SK-N-SH (cell line): ENCODE data around the gene SRR. TPM values are rescaled to one million over a fixed set of nuclear protein-coding genes. Genes with fewer than 3 reads are reported as not detected.

Source experiments
- CTCF ChIA-PET: fragments of 300-600, 350-600 bp; formaldehyde crosslinking; extraction: SDS; loops from one replicate; lab custom pipeline; 2021; lab: Yijun Ruan, JAX
- POLR2A ChIA-PET: fragments of 350-600 bp; sonication (Branson Sonifier 250); formaldehyde crosslinking; extraction: SDS; loops from one replicate; lab custom pipeline; 2020; ENCODE audit warnings: antibody characterized with exemption, inconsistent platforms; lab: Yijun Ruan, JAX
- DNase-seq: peaks from one replicate; pipeline ENCODE4 v3.0.0; 2012
- H2AFZ ChIP-seq: fragments of 200-600 bp; sonication (generic); 2 replicates; pipeline ENCODE4 v1.8.1; 2016; ENCODE audit warnings: antibody characterized with exemption, mild to moderate bottlenecking, low read depth
- H3F3A ChIP-seq: fragments of 200-600 bp; sonication (generic); replicated peaks from 2 replicates; pipeline ENCODE3; 2016; ENCODE audit warnings: antibody characterized with exemption, mild to moderate bottlenecking; ENCODE audit not compliant: insufficient read depth
- H3K27ac ChIP-seq, 2 experiments: fragments of 200-500 bp in 1 of 2; fragments of 200-600 bp in 1 of 2; sonication (Bioruptor generic) in 1 of 2; sonication (generic), shearing (Covaris generic) in 1 of 2; 2 replicates each; pipeline versions ENCODE4 v1.5.1 to v1.6.1; 2014 to 2016; ENCODE audit warnings: low read depth in 2 of 2, inconsistent platforms in 1 of 2, low read length in 1 of 2, mild to moderate bottlenecking in 1 of 2, mixed read lengths in 1 of 2
- H3K27me3 ChIP-seq: fragments of 200-600 bp; sonication (generic), shearing (Covaris generic); 2 replicates; pipeline ENCODE4 v1.6.1; 2016; ENCODE audit warnings: mixed run types; ENCODE audit not compliant: insufficient read depth
- H3K36me3 ChIP-seq, 2 experiments: fragments of 200-500 bp in 1 of 2; fragments of 200-600 bp in 1 of 2; sonication (Bioruptor generic) in 1 of 2; sonication (generic) in 1 of 2; replicated peaks in 1 of 2; 2 replicates each; pipeline versions ENCODE3 to v1.5.1; 2014 to 2016; ENCODE audit warnings: low read length in 1 of 2, mild to moderate bottlenecking in 1 of 2; ENCODE audit not compliant: insufficient read depth in 2 of 2, control insufficient read depth in 1 of 2
- H3K4me1 ChIP-seq, 2 experiments: fragments of 200-500 bp in 1 of 2; fragments of 200-600 bp in 1 of 2; sonication (Bioruptor generic) in 1 of 2; sonication (generic), shearing (Covaris generic) in 1 of 2; 2 replicates each; pipeline versions ENCODE4 v1.5.1 to v1.6.1; 2014 to 2016; ENCODE audit warnings: low read depth in 1 of 2, low read length in 1 of 2, mixed run types in 1 of 2; ENCODE audit not compliant: insufficient read depth in 2 of 2, control insufficient read depth in 1 of 2
- H3K4me2 ChIP-seq: fragments of 200-600 bp; sonication (generic), shearing (Covaris generic); 2 replicates; pipeline ENCODE4 v1.6.1; 2017; ENCODE audit warnings: mixed run types
- H3K4me3 ChIP-seq, 2 experiments: fragments of 200-500 bp in 1 of 2; fragments of 200-600 bp in 1 of 2; sonication (Bioruptor generic) in 1 of 2; sonication (generic), shearing (Covaris generic) in 1 of 2; 2 replicates each; pipeline versions ENCODE4 v1.5.1 to v1.8.1; 2014 to 2016; ENCODE audit warnings: low read depth in 2 of 2, inconsistent platforms in 1 of 2, low read length in 1 of 2, mild to moderate bottlenecking in 1 of 2, mixed read lengths in 1 of 2, moderate library complexity in 1 of 2
- H3K79me2 ChIP-seq: fragments of 200-600 bp; sonication (generic); 2 replicates; pipeline ENCODE4 v1.8.1; 2017; ENCODE audit warnings: mild to moderate bottlenecking; ENCODE audit not compliant: insufficient read depth
- H3K9ac ChIP-seq: fragments of 200-600 bp; sonication (generic); 2 replicates; pipeline ENCODE4 v1.6.1; 2017; ENCODE audit warnings: mixed run types
- H3K9me2 ChIP-seq: fragments of 200-600 bp; sonication (generic); 2 replicates; pipeline ENCODE4 v1.6.1; 2017; ENCODE audit warnings: mixed run types
- H3K9me3 ChIP-seq: fragments of 200-600 bp; sonication (generic); 2 replicates; pipeline ENCODE4 v1.6.1; 2017; ENCODE audit warnings: mixed run types, mild to moderate bottlenecking, moderate library complexity
- H4K20me1 ChIP-seq: fragments of 200-600 bp; sonication (generic); 2 replicates; pipeline ENCODE4 v1.6.1; 2017; ENCODE audit warnings: mild to moderate bottlenecking, mixed run types; ENCODE audit not compliant: insufficient read depth
- ELF1 ChIP-seq: IDR thresholded peaks from 2 replicates; pipeline ENCODE4 v1.4.0; 2012
- WGBS: methylation state at CpG from one replicate; pipeline ENCODE4 v1.1.6; 2017; ENCODE audit warnings: low lambda C conversion rate; 5-methylcytosine and 5-hydroxymethylcytosine counted together
- polyA plus RNA-seq, 3 experiments: library from polyadenylated mRNA; depleted of rRNA; stranded (reverse); fragments of >200 nt; gene quantifications; 2 replicates each; pipeline ENCODE4 v1.2.3, GENCODE V29; 2012
- TF ChIP-seq, protein P1 (sequence below): IDR thresholded peaks from 2 replicates; pipeline ENCODE4 v1.4.0; 2012; ENCODE audit warnings: low read depth, borderline replicate concordance
- TF ChIP-seq, protein P2 (sequence below): fragments of 200-600 bp; sonication (generic); IDR thresholded peaks from 2 replicates; pipeline ENCODE4 v1.6.1; 2017; ENCODE audit warnings: antibody characterized with exemption, mild to moderate bottlenecking, moderate library complexity
- TF ChIP-seq, protein P3 (sequence below): fragments of 150-350 bp; IDR thresholded peaks from 2 replicates; pipeline ENCODE4 v1.6.1; 2016; ENCODE audit warnings: mild to moderate bottlenecking, low read depth, low read length

Gene SRR
- polyA plus RNA-seq, 1 of the 3 experiments (the other 2 are of a cell fraction) = 18.5 TPM

DNA sequence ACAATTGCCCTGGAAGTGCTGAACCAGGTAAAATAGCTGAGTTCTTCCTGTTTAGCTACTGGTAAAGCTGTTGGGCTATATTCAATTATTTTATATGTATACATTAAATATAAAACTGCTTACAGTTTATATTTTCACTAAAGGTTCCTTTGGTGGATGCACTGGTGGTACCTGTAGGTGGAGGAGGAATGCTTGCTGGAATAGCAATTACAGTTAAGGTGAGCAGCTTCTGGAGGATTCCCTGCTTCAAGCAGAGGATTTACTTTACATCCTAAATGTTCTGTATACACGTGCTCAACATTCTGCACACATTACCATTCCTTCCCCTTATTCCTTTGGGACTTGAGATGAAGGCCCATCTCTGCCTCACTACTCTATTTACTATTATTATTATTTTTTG lies 17.6 kb downstream of the SRR start:
- H3K9me3 ChIP-seq = no peaks in the 10 kb centered on the region
- no peaks in the 10 kb centered on the region for H3K4me1 ChIP-seq
- H3F3A ChIP-seq = peaks cover 15% of the 10 kb centered on the region
- H4K20me1 ChIP-seq = peaks cover 3% of the 10 kb centered on the region; the same call in 1 of the 2 replicates
- TF ChIP-seq, protein P1, sequence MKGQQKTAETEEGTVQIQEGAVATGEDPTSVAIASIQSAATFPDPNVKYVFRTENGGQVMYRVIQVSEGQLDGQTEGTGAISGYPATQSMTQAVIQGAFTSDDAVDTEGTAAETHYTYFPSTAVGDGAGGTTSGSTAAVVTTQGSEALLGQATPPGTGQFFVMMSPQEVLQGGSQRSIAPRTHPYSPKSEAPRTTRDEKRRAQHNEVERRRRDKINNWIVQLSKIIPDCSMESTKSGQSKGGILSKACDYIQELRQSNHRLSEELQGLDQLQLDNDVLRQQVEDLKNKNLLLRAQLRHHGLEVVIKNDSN = no peak
- TF ChIP-seq, protein P2, sequence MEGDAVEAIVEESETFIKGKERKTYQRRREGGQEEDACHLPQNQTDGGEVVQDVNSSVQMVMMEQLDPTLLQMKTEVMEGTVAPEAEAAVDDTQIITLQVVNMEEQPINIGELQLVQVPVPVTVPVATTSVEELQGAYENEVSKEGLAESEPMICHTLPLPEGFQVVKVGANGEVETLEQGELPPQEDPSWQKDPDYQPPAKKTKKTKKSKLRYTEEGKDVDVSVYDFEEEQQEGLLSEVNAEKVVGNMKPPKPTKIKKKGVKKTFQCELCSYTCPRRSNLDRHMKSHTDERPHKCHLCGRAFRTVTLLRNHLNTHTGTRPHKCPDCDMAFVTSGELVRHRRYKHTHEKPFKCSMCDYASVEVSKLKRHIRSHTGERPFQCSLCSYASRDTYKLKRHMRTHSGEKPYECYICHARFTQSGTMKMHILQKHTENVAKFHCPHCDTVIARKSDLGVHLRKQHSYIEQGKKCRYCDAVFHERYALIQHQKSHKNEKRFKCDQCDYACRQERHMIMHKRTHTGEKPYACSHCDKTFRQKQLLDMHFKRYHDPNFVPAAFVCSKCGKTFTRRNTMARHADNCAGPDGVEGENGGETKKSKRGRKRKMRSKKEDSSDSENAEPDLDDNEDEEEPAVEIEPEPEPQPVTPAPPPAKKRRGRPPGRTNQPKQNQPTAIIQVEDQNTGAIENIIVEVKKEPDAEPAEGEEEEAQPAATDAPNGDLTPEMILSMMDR = no peak
- no peak for TF ChIP-seq ELF1
- TF ChIP-seq, protein P3, sequence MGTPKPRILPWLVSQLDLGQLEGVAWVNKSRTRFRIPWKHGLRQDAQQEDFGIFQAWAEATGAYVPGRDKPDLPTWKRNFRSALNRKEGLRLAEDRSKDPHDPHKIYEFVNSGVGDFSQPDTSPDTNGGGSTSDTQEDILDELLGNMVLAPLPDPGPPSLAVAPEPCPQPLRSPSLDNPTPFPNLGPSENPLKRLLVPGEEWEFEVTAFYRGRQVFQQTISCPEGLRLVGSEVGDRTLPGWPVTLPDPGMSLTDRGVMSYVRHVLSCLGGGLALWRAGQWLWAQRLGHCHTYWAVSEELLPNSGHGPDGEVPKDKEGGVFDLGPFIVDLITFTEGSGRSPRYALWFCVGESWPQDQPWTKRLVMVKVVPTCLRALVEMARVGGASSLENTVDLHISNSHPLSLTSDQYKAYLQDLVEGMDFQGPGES = no peak
- TF ChIP-seq, all 33 proteins: peak for 0
- no peak overlapping the region for H2AFZ ChIP-seq
- no peak overlapping the region for H3K9ac ChIP-seq
- peaks cover 36 to 47% of the 10 kb centered on the region in 2 experiments for H3K36me3 ChIP-seq
- POLR2A ChIA-PET = interaction anchor here (1.2 to 2.4 kb wide), 3 partner anchors 15 to 18 kb away, joined by 3 to 6 read pairs (median 3); partner anchors contain the start of genes SMG6, SRR and TSR1
- CTCF ChIA-PET = interaction anchor here (1.3 to 1.5 kb wide), 2 partner anchors 15 to 39 kb away, joined by 3 to 5 read pairs; partner anchors contain the start of gene TSR1
- H3K4me2 ChIP-seq = no peak overlapping the region
- H3K27ac ChIP-seq = no peak overlapping the region
- 71% methylated on average over 1 of the region's 1 CpG for WGBS
- no peaks in the 10 kb centered on the region for H3K27me3 ChIP-seq
- H3K79me2 ChIP-seq = peaks cover 3% of the 10 kb centered on the region; the same call in 1 of the 2 replicates
- H3K4me3 ChIP-seq = no peak overlapping the region
- DNase-seq = no peak
- no peaks in the 10 kb centered on the region for H3K9me2 ChIP-seq

DNA sequence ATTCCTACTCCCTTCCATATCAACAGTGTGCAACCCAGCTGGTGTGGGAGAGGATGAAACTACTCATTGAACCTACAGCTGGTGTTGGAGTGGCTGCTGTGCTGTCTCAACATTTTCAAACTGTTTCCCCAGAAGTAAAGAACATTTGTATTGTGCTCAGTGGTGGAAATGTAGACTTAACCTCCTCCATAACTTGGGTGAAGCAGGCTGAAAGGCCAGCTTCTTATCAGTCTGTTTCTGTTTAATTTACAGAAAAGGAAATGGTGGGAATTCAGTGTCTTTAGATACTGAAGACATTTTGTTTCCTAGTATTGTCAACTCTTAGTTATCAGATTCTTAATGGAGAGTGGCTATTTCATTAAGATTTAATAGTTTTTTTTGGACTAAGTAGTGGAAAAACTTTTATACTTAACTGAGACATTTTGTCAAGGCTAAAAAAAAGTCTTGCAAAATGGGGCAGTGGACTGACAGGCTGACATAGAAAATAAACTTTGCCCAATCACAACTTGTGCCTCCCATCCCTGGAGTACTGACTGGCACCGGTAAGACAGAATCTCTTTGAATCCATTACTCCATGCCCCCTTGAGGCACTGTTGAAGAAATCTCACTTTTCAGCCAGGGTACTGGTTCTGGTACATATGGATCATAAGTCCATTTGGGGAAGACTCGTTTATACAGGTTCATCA lies 20.0 kb downstream of the SRR start:
- Histone ChIP-seq H3K36me3 (peaks cover 39 to 65% of the 10 kb centered on the region in 2 experiments), H3K27me3 (no peaks in the 10 kb centered on the region), H3K4me3 (no peak overlapping the region), H3K4me2 (no peak overlapping the region), H3K9me3 (no peaks in the 10 kb centered on the region), H2AFZ (no peak overlapping the region), H3K79me2 (peaks cover 24% of the 10 kb centered on the region; the same call in 1 of the 2 replicates), H3K27ac (no peak overlapping the region), H3K4me1 (no peaks in the 10 kb centered on the region), H3K9me2 (no peaks in the 10 kb centered on the region), H3K9ac (no peak overlapping the region), H4K20me1 (peaks cover 3% of the 10 kb centered on the region; the same call in 1 of the 2 replicates), H3F3A (peaks cover 11% of the 10 kb centered on the region)
- no peak for DNase-seq
- ChIA-PET POLR2A (interaction anchor here (2.4 kb wide), 1 partner anchor 13 kb away, joined by 6 read pairs; the partner anchor contains the start of gene TSR1), CTCF (no interaction called here)
- 83% methylated on average over 2 of the region's 2 CpGs for WGBS
- TF ChIP-seq, protein P1 = no peak
